ENCODE data around the gene TMED3.

- TF ChIP-seq POLR2AphosphoS5 (IDR thresholded peaks at IDR 0.05) (no peak), POLR2A (IDR thresholded peaks at IDR 0.05) (no peak), CTCF (IDR thresholded peaks at IDR 0.05) (no peak)
Observed at GRCh38 chr15:79366691-79367090, 55.8 kb downstream of the TMED3 start.

Data from prostate gland (tissue), 2 donors.